Fibroblast of skin of left biceps (primary cell): ENCODE results near the gene TSHZ2.

Experiments
- DNase-seq, 2 experiments: peaks; one replicate each; pipeline ENCODE4 v3.0.0-alpha.2; 2013; ENCODE audit warnings: low read depth in 2 of 2

TSHZ2 gene

GRCh38 chr20:53201588-53201987 lies 229.4 kb downstream of the TSHZ2 start:
- no peak for DNase-seq

GRCh38 chr20:53202777-53203176 lies 230.6 kb downstream of the TSHZ2 start:
- no peak for DNase-seq

- no peak for DNase-seq
Measured at GRCh38 chr20:53205046-53205445, 232.9 kb downstream of the TSHZ2 start.

GRCh38 chr20:53208110-53208832 lies 236.1 kb downstream of the TSHZ2 start:
- no peak for DNase-seq

GRCh38 chr20:53210041-53210440 lies 237.9 kb downstream of the TSHZ2 start:
- no peak for DNase-seq

GRCh38 chr20:53210931-53211330 lies 238.8 kb downstream of the TSHZ2 start:
- DNase-seq: no peak

GRCh38 chr20:53212018-53212417 lies 239.9 kb downstream of the TSHZ2 start:
- DNase-seq: no peak

- no peak for DNase-seq
Measured at GRCh38 chr20:53214392-53214791, 242.2 kb downstream of the TSHZ2 start.

- no peak for DNase-seq
Measured at GRCh38 chr20:53215166-53215565, 243.0 kb downstream of the TSHZ2 start.

- DNase-seq: no peak
Measured at GRCh38 chr20:53216478-53216855, 244.3 kb downstream of the TSHZ2 start.

GRCh38 chr20:53216856-53217576 lies 244.9 kb downstream of the TSHZ2 start:
- DNase-seq: no peak

- DNase-seq: no peak
Measured at GRCh38 chr20:53220482-53221307, 248.5 kb downstream of the TSHZ2 start.

- no peak for DNase-seq
Measured at GRCh38 chr20:53221731-53222130, 249.6 kb downstream of the TSHZ2 start.

- no peak for DNase-seq
Measured at GRCh38 chr20:53222416-53222815, 250.3 kb downstream of the TSHZ2 start.

GRCh38 chr20:53222932-53223331 lies 250.8 kb downstream of the TSHZ2 start:
- DNase-seq: no peak

GRCh38 chr20:53223626-53224172 lies 251.5 kb downstream of the TSHZ2 start:
- DNase-seq: no peak

- no peak for DNase-seq
Measured at GRCh38 chr20:53224851-53225250, 252.7 kb downstream of the TSHZ2 start.

GRCh38 chr20:53226826-53227225 lies 254.7 kb downstream of the TSHZ2 start:
- no peak for DNase-seq

- DNase-seq: no peak
Measured at GRCh38 chr20:53227523-53227922, 255.4 kb downstream of the TSHZ2 start.

GRCh38 chr20:53231061-53231460 lies 258.9 kb downstream of the TSHZ2 start:
- no peak for DNase-seq

- no peak for DNase-seq
Measured at GRCh38 chr20:53237461-53237860, 265.3 kb downstream of the TSHZ2 start.

GRCh38 chr20:53238121-53238660 lies 266.0 kb downstream of the TSHZ2 start:
- no peak for DNase-seq
